GM23338 (cell line): ENCODE results near the gene OR2AT4. TPM values are rescaled to one million over a fixed set of nuclear protein-coding genes. Genes with fewer than 3 reads are reported as not detected.

ENCODE experiments used
- ATAC-seq: fragments of 200-7000 bp; cut with Tn5 transposase; 3 replicates; pipeline ENCODE4 v1.9.1; 2020
- DNase-seq: peaks from one replicate; pipeline ENCODE4 v3.0.0-alpha.2; 2015; ENCODE audit warnings: low spot score
- H2AFZ ChIP-seq: fragments of 200-600 bp; sonication (generic); 2 replicates; pipeline ENCODE4 v1.8.0; 2016; ENCODE audit warnings: antibody characterized with exemption, mild to moderate bottlenecking, moderate library complexity
- H3F3A ChIP-seq: fragments of 200-600 bp; sonication (generic); replicated peaks from 2 replicates; pipeline ENCODE4 v1.8.0; 2017; ENCODE audit warnings: antibody characterized with exemption, mixed run types, low read depth
- H3K27ac ChIP-seq: fragments of 200-600 bp; sonication (generic); 2 replicates; pipeline ENCODE4 v1.6.1; 2016; ENCODE audit warnings: low read depth
- H3K27me3 ChIP-seq: fragments of 200-600 bp; sonication (generic); 2 replicates; pipeline ENCODE4 v1.8.0; 2016; ENCODE audit warnings: mild to moderate bottlenecking, mixed run types, moderate library complexity; ENCODE audit not compliant: insufficient read depth
- H3K36me3 ChIP-seq: fragments of 200-600 bp; sonication (generic); 2 replicates; pipeline ENCODE4 v1.8.0; 2016; ENCODE audit warnings: mild to moderate bottlenecking; ENCODE audit not compliant: insufficient read depth
- H3K4me1 ChIP-seq: fragments of 200-600 bp; sonication (generic); 2 replicates; pipeline ENCODE4 v1.8.0; 2016; ENCODE audit warnings: mild to moderate bottlenecking, moderate library complexity; ENCODE audit not compliant: insufficient read depth
- H3K4me2 ChIP-seq: fragments of 200-600 bp; sonication (generic); 2 replicates; pipeline ENCODE4 v1.7.1; 2017; ENCODE audit warnings: mixed run types
- H3K4me3 ChIP-seq: fragments of 200-600 bp; sonication (generic); 2 replicates; pipeline ENCODE4 v1.6.1; 2016; ENCODE audit warnings: mixed run types
- H3K79me2 ChIP-seq: fragments of 200-600 bp; sonication (generic); replicated peaks from 2 replicates; pipeline ENCODE4 v1.8.0; 2017; ENCODE audit warnings: mild to moderate bottlenecking; ENCODE audit not compliant: insufficient read depth
- H3K9me2 ChIP-seq: fragments of 200-600 bp; sonication (generic); 2 replicates; pipeline ENCODE4 v1.8.0; 2017; ENCODE audit not compliant: insufficient read depth
- H4K20me1 ChIP-seq: fragments of 200-600 bp; sonication (generic); replicated peaks from 2 replicates; pipeline ENCODE4 v1.8.0; 2017; ENCODE audit warnings: mild to moderate bottlenecking; ENCODE audit not compliant: insufficient read depth
- H3K27ac Mint-ChIP-seq: 2 replicates; pipeline ENCODE4 v1.8.0; 2020; ENCODE audit warnings: inconsistent platforms, mild to moderate bottlenecking, moderate library complexity, mixed read lengths
- H3K27me3 Mint-ChIP-seq: 3 replicates; pipeline ENCODE4 v1.8.0; 2022; ENCODE audit warnings: low read depth, mild to moderate bottlenecking, moderate library complexity, mixed read lengths, inconsistent platforms; ENCODE audit not compliant: insufficient read depth, poor library complexity
- H3K36me3 Mint-ChIP-seq: 3 replicates; pipeline ENCODE4 v1.8.0; 2021; ENCODE audit warnings: low read depth, mild to moderate bottlenecking, inconsistent platforms, moderate library complexity, mixed read lengths
- H3K4me1 Mint-ChIP-seq: 3 replicates; pipeline ENCODE4 v1.8.0; 2020; ENCODE audit warnings: mild to moderate bottlenecking, inconsistent platforms, mixed read lengths
- H3K4me3 Mint-ChIP-seq: 3 replicates; pipeline ENCODE4 v1.8.0; 2021; ENCODE audit warnings: moderate library complexity, mild to moderate bottlenecking, inconsistent platforms, mixed read lengths
- H3K9me3 Mint-ChIP-seq: 3 replicates; pipeline ENCODE4 v1.8.0; 2020; ENCODE audit warnings: moderate library complexity, mild to moderate bottlenecking, inconsistent platforms, mixed read lengths
- CREB1 ChIP-seq: fragments of 250-450 bp; sonication (Bioruptor Pico); IDR thresholded peaks from 2 replicates; pipeline ENCODE4 v1.5.0; 2020; ENCODE audit warnings: low read depth, mild to moderate bottlenecking, moderate library complexity
- CTCF ChIP-seq, 2 experiments: fragments of 200-600 bp in 1 of 2; sonication (generic) in 1 of 2; conservative IDR thresholded peaks; 2 replicates each; pipeline versions ENCODE4 v1.5.1 to v1.6.1; 2016 to 2017; ENCODE audit warnings: antibody characterized with exemption in 2 of 2, low read depth in 2 of 2, mild to moderate bottlenecking in 2 of 2, moderate library complexity in 1 of 2
- POLR2AphosphoS5 ChIP-seq: IDR thresholded peaks from 2 replicates; pipeline ENCODE4 v1.6.1; 2016; ENCODE audit warnings: antibody characterized with exemption, low read depth
- REST ChIP-seq: IDR thresholded peaks from one replicate; pipeline ENCODE4 v1.6.1; 2018; ENCODE audit warnings: antibody characterized with exemption; ENCODE audit not compliant: unreplicated experiment
- polyA plus RNA-seq: library from polyadenylated mRNA; unstranded; fragments of >200 nt; fragmentation: Nextera tagmentation; extraction: Ambion mirVana; gene quantifications from 2 replicates; pipeline ENCODE4 v1.2.1, GENCODE V29; 2016
- total RNA-seq: library from RNA; depleted of rRNA; stranded (reverse); fragments of >200 nt; shearing (Covaris generic); gene quantifications from 2 replicates; pipeline ENCODE4 v1.2.3, GENCODE V29; 2014

OR2AT4 gene
- total and polyA plus RNA-seq, 2 experiments from 2014 or later = not detected

- TF ChIP-seq CREB1 = no peak
Measured at GRCh38 chr11:75063741-75064314, 32.8 kb downstream of the OR2AT4 start (continued).

GRCh38 chr11:75059299-75059698, 37.4 kb downstream of the OR2AT4 start:
- H3K79me2 ChIP-seq = no peaks in the 10 kb centered on the region
- H2AFZ ChIP-seq = no peak overlapping the region
- H3K4me1 ChIP-seq = no peaks in the 10 kb centered on the region
- H3F3A ChIP-seq = no peaks in the 10 kb centered on the region
- no peak overlapping the region for H3K27ac ChIP-seq
- no peaks in the 10 kb centered on the region for H3K36me3 Mint-ChIP-seq
- no peak overlapping the region for H3K4me3 ChIP-seq
- ATAC-seq (no peak), DNase-seq (no peak)
- no peaks in the 10 kb centered on the region; the same call in 2 of the 3 replicates for H3K9me3 Mint-ChIP-seq
- H3K27me3 Mint-ChIP-seq = no peaks in the 10 kb centered on the region
- no peak overlapping the region for H3K4me3 Mint-ChIP-seq
- no peaks in the 10 kb centered on the region for H3K9me2 ChIP-seq
- H3K4me1 Mint-ChIP-seq = no peaks in the 10 kb centered on the region
- H3K27me3 ChIP-seq = no peaks in the 10 kb centered on the region
- no peak overlapping the region for H3K4me2 ChIP-seq
- no peaks in the 10 kb centered on the region for H3K36me3 ChIP-seq
- TF ChIP-seq POLR2AphosphoS5 (no peak), REST (no peak)
- no peak overlapping the region for H3K27ac Mint-ChIP-seq
- no peaks in the 10 kb centered on the region for H4K20me1 ChIP-seq

GRCh38 chr11:75056814-75057213, 39.9 kb downstream of the OR2AT4 start:
- no peak overlapping the region for H3K27ac Mint-ChIP-seq
- Histone ChIP-seq H3K27ac (no peak overlapping the region), H3K27me3 (no peaks in the 10 kb centered on the region), H3K36me3 (no peaks in the 10 kb centered on the region; the same call in 1 of the 2 replicates), H3F3A (no peaks in the 10 kb centered on the region), H3K4me3 (no peak overlapping the region), H4K20me1 (no peaks in the 10 kb centered on the region), H3K4me1 (no peaks in the 10 kb centered on the region), H2AFZ (no peak overlapping the region), H3K4me2 (no peak overlapping the region), H3K79me2 (no peaks in the 10 kb centered on the region), H3K9me2 (no peaks in the 10 kb centered on the region)
- TF ChIP-seq REST (no peak), CTCF (conservative IDR thresholded peaks at IDR 0.05; ENCODE audit: low read depth in 2 of 2) (no peak)
- peaks cover 12% of the 10 kb centered on the region; the same call in 2 of the 3 replicates for H3K9me3 Mint-ChIP-seq
- peaks cover 8% of the 10 kb centered on the region; the same call in 1 of the 3 replicates for H3K36me3 Mint-ChIP-seq
- DNase-seq = no peak
- no peak overlapping the region for H3K4me3 Mint-ChIP-seq
- no peaks in the 10 kb centered on the region for H3K27me3 Mint-ChIP-seq
- H3K4me1 Mint-ChIP-seq = peaks cover 4% of the 10 kb centered on the region; the same call in 2 of the 3 replicates
- ATAC-seq = no peak
